COR-L47 (cell line): ENCODE data around the gene MCM6.
"Not testable (repeated sequence)": the region's sequence is repeated elsewhere in the genome, so short reads cannot be mapped to it uniquely, and the experiment has no call there.

Experiments used
- DNase-seq: peaks from one replicate; lab custom pipeline; 2025; lab: John Stamatoyannopoulos, UW

The MCM6 gene

GRCh38 chr2:135820003-135820618 is 56.1 kb downstream of the MCM6 start:
- DNase-seq: no peak

GRCh38 chr2:135818937-135819610 is 57.2 kb downstream of the MCM6 start:
- DNase-seq: no peak

GRCh38 chr2:135817951-135818350 is 58.3 kb downstream of the MCM6 start:
- no peak for DNase-seq

GRCh38 chr2:135817466-135817865 is 58.8 kb downstream of the MCM6 start:
- DNase-seq: no peak

- no peak for DNase-seq
Observed at GRCh38 chr2:135815269-135815668, 61.0 kb downstream of the MCM6 start.

- no peak for DNase-seq
Observed at GRCh38 chr2:135812907-135813511, 63.2 kb downstream of the MCM6 start.

- DNase-seq: not testable (repeated sequence)
Observed at GRCh38 chr2:135807874-135808273, 68.4 kb downstream of the MCM6 start.

GRCh38 chr2:135803278-135803677 is 73.0 kb downstream of the MCM6 start:
- no peak for DNase-seq

GRCh38 chr2:135802350-135802749 is 73.9 kb downstream of the MCM6 start:
- DNase-seq: no peak

- no peak for DNase-seq
Observed at GRCh38 chr2:135800513-135801460, 75.5 kb downstream of the MCM6 start.

- DNase-seq: no peak
Observed at GRCh38 chr2:135799738-135800137, 76.5 kb downstream of the MCM6 start.

GRCh38 chr2:135798762-135799161 is 77.5 kb downstream of the MCM6 start:
- DNase-seq: no peak

GRCh38 chr2:135798275-135798705 is 78.0 kb downstream of the MCM6 start:
- no peak for DNase-seq

GRCh38 chr2:135797497-135798274 is 78.6 kb downstream of the MCM6 start:
- peak; percentile 45 for DNase-seq

GRCh38 chr2:135796606-135797005 is 79.6 kb downstream of the MCM6 start:
- no peak for DNase-seq

GRCh38 chr2:135795641-135796040 is 80.6 kb downstream of the MCM6 start:
- DNase-seq: not testable (repeated sequence)

- no peak for DNase-seq
Observed at GRCh38 chr2:135792401-135793150, 83.7 kb downstream of the MCM6 start.

- DNase-seq: no peak
Observed at GRCh38 chr2:135791418-135792190, 84.6 kb downstream of the MCM6 start.

- DNase-seq: no peak
Observed at GRCh38 chr2:135790423-135790822, 85.8 kb downstream of the MCM6 start.
